Fibroblast of pulmonary artery (primary cell): ENCODE measurements around the gene RIN3.

Experiments used
- DNase-seq: peaks from one replicate; pipeline ENCODE4 v3.0.0-alpha.2; 2010; ENCODE audit warnings: low read depth
- H3K4me3 ChIP-seq: replicated peaks from 2 replicates; pipeline ENCODE4 v1.5.1; 2011; ENCODE audit warnings: low read depth, mild to moderate bottlenecking, control low read depth, low read length, moderate library complexity
- CTCF ChIP-seq: IDR thresholded peaks from 2 replicates; pipeline ENCODE4 v1.5.1; 2011; ENCODE audit warnings: mild to moderate bottlenecking, control low read depth, low read length, inconsistent platforms; ENCODE audit errors: missing control alignments

Gene RIN3

GRCh38 chr14:92690171-92691011 is 176.8 kb downstream of the RIN3 start:
- TF ChIP-seq CTCF, result peak; percentile 60
- H3K4me3 ChIP-seq, result no peak overlapping the region
- DNase-seq, result peak; percentile 65

DNA sequence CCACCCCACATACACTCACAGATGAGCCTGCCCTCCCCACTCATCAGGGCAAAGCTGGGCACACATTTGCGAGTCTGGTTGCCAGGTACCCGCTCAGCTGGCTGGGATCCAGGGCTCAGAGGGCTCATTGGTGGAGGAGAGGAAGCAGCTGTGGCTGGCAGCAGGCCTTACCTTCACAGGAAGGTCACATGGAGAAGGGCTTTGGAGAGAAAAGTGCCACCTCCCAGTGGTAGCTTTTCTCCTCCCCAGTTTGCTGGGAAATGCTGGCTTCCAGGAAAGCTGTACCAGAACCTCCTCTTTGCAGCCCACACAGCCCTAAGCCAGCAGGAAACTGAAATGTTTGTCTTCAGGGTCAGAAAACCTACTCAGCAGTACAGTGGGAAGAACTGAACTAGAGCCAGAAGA is 179.2 kb downstream of the RIN3 start:
- DNase-seq, result peak; percentile 50
- H3K4me3 ChIP-seq, result no peak overlapping the region
- TF ChIP-seq CTCF, result no peak

DNA sequence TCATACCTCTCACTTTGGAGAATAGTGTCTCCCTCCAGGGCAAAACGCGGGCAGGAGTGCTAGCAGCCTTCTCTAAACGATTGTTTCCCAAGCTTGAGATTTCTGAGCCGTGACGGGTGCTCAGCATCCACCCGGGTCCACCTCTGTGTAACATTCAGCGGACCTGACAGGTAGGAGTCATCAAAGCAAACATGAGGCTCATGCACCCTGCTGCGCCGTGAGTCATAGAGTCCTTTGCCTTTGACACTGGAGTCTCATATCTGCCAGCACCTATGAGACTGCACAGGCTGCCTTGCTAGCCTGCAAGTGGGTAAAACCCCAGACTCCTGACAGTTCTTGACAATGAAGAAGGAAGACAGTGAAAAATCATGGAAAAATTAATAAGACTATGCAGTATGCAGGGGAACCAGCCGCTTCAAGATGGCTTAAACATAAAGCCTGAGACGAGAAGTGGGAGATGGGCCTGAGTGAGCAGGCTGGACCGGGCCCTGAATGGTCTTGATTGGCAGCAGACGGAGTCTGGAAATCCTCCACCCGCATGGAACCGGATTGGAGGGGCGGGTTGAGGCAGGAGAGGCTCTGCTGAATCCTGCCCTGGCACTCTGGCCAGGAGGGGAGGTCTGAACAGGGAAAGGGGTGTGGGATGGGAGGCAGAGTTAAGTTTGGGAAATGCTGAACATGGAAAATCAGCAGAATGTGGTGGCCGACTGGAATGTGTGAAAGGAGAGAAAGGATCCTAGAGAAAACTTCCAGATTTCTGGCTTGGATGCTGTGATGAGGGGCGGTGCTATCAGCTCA is 180.6 kb downstream of the RIN3 start:
- no peak for DNase-seq
- TF ChIP-seq CTCF, result no peak
- no peak overlapping the region for H3K4me3 ChIP-seq

DNA sequence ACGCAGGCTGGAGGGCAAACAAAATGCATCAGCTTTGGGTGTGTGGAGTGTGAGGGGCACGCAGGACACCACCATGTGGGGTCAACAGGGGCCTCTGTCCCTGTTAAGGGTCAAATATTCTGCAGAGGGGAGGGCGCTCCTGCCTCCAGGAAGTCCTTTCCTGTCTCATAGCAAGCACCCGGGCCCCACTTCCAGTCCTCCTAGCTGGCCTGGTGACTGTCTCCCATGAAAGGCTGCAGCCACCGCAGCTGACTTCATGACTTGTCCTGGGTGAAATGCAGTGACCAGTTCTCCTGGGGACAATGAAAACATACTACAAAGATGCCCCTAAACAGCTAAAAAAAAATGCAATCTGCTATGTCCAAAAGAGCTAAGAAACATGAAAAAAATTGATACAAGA is 181.2 kb downstream of the RIN3 start:
- TF ChIP-seq CTCF, result no peak
- no peak overlapping the region for H3K4me3 ChIP-seq
- no peak for DNase-seq

DNA sequence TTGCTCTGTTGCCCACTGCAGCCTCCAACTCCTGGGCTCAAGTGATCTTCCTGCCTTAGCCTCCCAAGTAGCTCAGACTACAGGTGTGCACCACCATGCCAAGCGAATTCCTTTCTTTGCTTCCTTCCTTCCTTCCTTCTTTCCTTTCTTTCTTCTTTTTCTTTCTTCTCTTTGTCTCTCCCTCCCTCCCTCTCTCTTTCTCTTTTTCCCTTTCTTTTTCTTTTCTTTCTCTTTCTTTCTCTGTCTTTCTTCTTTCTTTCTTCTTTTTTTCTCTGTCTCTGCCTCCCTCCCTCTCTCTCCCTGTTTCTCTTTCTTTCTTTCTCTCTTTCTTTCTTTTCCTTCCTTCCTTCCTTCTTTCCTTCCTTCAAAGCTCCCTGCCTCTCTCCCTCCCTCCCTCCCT is 182.0 kb downstream of the RIN3 start:
- TF ChIP-seq CTCF, result no peak
- DNase-seq, result no peak
- H3K4me3 ChIP-seq, result no peak overlapping the region

DNA sequence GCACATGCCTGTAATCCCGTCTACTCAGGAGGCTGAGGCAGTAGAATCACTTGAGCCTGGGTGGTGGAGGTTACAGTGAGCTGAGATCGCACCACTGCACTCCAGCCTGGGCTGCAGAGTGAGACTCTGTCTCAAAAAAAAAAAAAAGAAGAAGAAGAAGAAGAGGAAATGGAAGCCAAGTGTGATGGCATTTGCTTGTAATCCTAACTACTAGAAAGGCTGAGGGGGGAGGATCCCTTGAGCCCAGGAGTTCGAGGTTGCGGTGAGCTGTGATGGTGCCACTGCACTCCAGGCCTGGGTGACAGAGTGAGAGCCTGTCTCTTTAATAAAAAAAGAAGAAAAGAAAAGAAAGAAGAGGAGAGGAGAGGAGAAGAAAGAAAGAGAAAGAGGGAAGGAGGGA is 182.8 kb downstream of the RIN3 start:
- DNase-seq, result no peak
- H3K4me3 ChIP-seq, result no peak overlapping the region
- no peak for TF ChIP-seq CTCF

GRCh38 chr14:92698393-92698792 is 184.8 kb downstream of the RIN3 start:
- DNase-seq, result peak; percentile 23
- TF ChIP-seq CTCF, result no peak
- no peak overlapping the region for H3K4me3 ChIP-seq
